Measurements from ENCODE around the gene KDM5C. TPM values are rescaled to one million over a fixed set of nuclear protein-coding genes. Genes with fewer than 3 reads are reported as not detected.

The KDM5C gene
- total and polyA plus RNA-seq, 9 of the 15 experiments (the other 6 are each of a cell fraction or from before 2014, with no cell fraction given), result 0.62 to 136 (median 52.4) TPM

GRCh38 chrX:53224860-53225797, at the start of gene KDM5C (continued):
- TF ChIP-seq NR0B1 (IDR thresholded peaks at IDR 0.05; ENCODE audit: partially characterized antibody) (no peak), POLR3G (IDR thresholded peaks at IDR 0.05; ENCODE audit: extremely low read depth, insufficient read length, insufficient replicate concordance) (no peak), SRSF1 (IDR thresholded peaks at IDR 0.05; ENCODE audit: low read depth, low read length) (no peak), SMAD2 (IDR thresholded peaks at IDR 0.05; ENCODE audit: low read depth, low read length) (no peak), POU5F1 (IDR thresholded peaks at IDR 0.05; ENCODE audit: borderline replicate concordance, low read depth, low read length, partially characterized antibody) (no peak), ILK (tag; IDR thresholded peaks at IDR 0.05; ENCODE audit: borderline replicate concordance, low read depth) (no peak), CC2D1A (IDR thresholded peaks at IDR 0.05) (peak; percentile 53), ZMIZ1 (IDR thresholded peaks at IDR 0.05; ENCODE audit: low read depth in 2 of 2, low read length in 2 of 2) (peak in 1 of 2 experiments; percentile 9; a peak in 1 of 4 replicates), ATF1 (CRISPR knock-in tag; IDR thresholded peaks at IDR 0.05) (no peak), ATF1 (tag; IDR thresholded peaks at IDR 0.05) (peak; percentile 94), ZNF644 (tag; IDR thresholded peaks at IDR 0.05; ENCODE audit: low read depth) (no peak), CREB3L1 (IDR thresholded peaks at IDR 0.05; ENCODE audit: borderline replicate concordance, low read depth) (peak; percentile 80; the same call in 1 of the 2 replicates), PTTG1 (tag; IDR thresholded peaks at IDR 0.05; ENCODE audit: low read depth) (no peak), ZFPM2 (CRISPR knock-in tag; IDR thresholded peaks at IDR 0.05) (no peak), MLLT1 (IDR thresholded peaks at IDR 0.05) (peak in 1 of 2 experiments; percentile 93; a peak in 2 of 4 replicates), PKNOX1 (IDR thresholded peaks at IDR 0.05) (no peak)
